T-helper 2 cell treated with Interferon-gamma antibody and Interleukin-4, amounts not matched to agents 100 ng/mL and 5 ng/mL, for 36 hours (primary cell): ENCODE results near the gene TSEN2. TPM values are rescaled to one million over a fixed set of nuclear protein-coding genes. Genes with fewer than 3 reads are reported as not detected.
"Not testable (repeated sequence)": the region's sequence is repeated elsewhere in the genome, so short reads cannot be mapped to it uniquely, and the experiment has no call there.

ENCODE experiments used
- intact Hi-C: fragments of 100-400 bp; cut with micrococcal nuclease; formaldehyde crosslinking; loops from one replicate; pipeline ENCODE4 v1.15.1; 2023
- total RNA-seq: library from RNA; stranded (reverse); gene quantifications from 2 replicates; pipeline ENCODE4 v1.2.3, GENCODE V29; 2022

The TSEN2 gene
- total RNA-seq, 1 donor from 2014 or later, result 13.9 TPM

DNA sequence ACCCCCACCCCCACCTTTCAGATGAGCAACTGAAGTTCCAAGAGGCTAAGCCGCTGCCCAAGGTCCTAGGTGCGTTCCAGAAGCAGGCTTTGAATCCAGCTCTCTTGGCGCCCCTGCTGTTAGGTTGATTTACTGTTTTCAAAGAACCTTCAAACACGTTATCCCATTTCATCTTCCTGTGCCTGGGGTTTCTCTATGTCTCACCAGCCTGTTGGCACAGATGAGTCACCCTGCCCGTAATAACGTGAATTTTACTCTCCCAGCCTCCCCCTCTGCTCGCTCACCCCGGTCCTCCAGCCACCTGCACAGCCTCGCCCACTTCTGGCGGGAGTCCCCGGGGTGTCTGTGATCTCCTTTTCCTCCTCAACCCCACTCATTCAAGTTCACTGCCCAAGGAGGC, 13.0 kb upstream of the TSEN2 start:
- intact Hi-C loops, result no loop called here

DNA sequence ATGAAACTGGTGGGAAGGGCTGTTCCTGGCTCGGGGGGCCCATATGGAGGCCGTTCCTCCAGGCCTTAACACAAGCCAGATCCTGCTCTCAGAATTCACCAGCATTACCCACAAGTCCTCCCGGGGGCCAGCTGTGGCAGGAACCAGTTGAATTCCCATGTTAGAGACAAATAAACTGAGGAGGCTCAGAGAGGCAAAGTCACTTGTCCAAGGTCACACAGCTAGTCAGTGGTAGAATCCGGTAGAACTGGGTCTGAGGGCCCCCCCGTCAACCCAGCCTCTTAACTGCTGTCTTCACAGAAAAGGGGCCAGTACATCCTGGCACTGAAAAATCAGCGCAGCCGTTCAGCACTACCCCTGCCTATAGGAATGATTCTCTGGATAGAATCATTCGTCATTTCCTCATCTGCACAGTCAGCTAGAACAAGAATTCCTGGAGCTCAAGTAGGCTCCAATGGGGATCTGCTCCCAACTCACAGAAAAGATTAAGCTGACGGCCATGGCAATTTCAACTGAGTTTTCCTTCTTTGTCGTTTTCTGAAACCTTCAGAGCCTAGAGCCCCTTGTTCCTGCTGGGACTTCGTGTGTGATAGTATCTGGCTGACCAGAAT, 12.2 kb upstream of the TSEN2 start:
- intact Hi-C loops, result no loop called here

DNA sequence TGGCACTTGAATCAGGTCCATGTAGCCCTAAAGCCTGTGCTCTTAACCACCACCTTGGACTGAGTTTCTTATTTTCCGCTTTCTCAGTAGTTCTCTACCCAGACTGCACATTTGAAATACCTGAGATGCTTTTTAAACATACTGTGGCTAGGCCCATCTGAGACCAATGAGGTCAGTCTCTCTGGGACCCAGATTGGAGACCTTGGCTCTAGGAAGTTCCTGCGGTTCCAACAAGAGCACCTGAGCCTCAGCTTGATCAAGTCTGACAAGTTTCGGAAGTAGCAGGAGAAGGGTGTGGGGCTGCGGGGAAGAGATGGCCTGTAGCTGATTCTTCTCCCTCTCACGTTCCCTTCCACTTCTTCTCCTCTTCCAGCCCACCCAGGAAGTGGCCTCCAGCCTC, 11.5 kb upstream of the TSEN2 start:
- intact Hi-C loops, result no loop called here

DNA sequence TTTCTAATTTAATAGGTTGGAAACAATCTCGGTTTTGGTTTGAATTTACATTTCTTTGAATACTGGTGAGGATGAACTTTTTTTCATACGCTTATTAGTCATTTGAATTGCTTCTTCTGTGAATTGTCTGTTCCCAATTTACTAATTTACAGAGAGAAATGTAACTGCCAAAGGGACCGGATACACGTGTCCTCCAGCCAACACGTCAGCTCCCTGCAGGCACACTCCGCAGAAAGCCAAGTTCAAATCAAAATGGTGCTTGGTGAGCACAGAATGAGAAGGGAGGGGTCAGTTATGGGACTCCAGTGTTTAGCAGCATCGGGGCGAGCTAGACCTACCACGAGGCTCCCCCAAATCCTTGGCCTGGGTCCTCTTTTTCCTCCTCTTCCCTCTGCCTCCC, 10.8 kb upstream of the TSEN2 start:
- intact Hi-C loops, result no loop called here

DNA sequence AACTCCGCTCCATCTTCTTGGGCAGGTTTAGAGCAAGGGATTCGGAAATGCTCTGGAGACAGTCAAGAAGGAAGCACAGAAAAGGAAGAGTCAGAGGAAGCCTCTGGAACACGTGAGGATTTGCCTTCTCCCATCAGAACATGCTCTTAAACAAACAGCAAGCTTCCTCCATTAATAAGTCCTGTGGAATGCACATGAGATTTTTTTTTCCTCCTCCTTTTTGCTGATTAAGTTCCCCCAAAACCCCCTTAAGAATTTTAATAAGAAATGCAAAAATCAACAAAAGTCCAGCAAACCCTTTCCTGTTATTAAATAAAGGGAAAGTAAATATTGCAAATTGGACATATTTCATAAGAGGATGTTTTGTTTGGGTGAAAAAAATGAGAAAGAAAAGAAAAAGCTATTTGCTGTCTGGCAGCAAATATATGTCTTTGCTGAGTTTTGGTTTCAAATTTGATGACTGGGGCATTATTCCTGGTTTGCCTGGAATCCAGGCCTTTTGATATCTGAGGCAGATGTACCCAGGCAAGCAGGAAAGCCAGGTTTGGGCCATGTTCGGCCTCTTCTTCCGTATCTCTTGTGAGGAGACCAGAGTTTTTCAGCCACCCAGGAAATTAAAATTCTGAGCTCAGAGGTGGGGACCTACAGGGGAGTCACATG, 7.9 kb upstream of the TSEN2 start:
- intact Hi-C loops, result no loop called here

DNA sequence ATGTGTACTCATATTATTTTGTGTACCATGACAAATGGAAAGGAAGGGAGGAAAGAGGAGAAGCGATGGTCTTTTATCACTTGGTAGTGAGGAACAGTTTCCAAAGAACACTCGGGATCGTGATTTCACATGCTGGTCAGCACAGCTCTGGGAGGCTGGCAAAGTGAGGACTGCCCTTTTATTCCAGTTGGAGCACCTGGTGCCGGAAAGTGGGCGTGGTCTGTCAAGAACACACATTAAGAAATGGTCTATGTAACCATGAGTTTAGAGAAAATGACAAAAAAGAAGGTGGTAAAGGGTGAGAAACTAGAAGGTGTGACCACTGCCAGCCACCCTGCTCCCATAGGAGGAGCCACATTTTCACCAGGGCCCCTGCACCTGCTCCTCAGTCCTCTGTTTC, 7.0 kb upstream of the TSEN2 start:
- intact Hi-C loops, result no loop called here

DNA sequence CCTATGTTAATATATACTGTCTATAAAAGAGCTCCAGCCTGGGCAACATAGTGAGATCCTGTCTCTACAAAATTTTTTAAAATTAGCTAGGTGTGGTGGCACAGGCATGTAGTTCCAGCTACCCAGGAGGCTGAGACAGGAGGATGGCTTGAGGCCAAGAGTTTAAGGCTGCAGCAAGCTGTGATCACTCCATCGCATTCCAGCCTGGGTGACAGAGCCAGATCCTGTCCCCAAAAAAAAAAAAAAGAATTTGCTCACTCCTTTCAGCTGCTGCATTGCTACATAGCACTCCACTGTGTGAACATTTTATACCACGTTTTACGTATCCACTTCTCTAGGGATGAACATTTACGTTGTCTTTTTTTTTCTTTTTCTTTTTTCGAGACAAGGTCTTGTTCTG, 6.0 kb upstream of the TSEN2 start:
- intact Hi-C loops, result no loop called here

DNA sequence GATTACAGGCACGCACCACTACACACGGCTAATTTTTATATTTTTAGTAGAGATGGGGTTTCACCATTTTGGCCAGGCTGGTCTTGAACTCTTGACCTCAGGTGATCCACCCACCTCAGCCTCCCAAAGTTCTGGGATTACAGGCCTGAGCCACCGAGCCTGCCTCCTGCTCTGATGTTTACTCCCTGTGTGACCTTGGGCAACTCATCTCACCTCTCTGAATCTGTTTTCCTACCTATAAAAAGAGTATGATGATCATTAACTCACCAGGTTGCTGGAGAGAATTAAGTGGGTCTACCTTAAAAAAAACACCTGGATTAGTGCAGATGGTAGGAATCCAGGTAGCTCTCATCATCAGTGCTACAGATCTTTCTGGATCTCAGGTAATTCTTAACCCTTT, 5.1 kb upstream of the TSEN2 start:
- intact Hi-C loops, result not testable (repeated sequence)

DNA sequence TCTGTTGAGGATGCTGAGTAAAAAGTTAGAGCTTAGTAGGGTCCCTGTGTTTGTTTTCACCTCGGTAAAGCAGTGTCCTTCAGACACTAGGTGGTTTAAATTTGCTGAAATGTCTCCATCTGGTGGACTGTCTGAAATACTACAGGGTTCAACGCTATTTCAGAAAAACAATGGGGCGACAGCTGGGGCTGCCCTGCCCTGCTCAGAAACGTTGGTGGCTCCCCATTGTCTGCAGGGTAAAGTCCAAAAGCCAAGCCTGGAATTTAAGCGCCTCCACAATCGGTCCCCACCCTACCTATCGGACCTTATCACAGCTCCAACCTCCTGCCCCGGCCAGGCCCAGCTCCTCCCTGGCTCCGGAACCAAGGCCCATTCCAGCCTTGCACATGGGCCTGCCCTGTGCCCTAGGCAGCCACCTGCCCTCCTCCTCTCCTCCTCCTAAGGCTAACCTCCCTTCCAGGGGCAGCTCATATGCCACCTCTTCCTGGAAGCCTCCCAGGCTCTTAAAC, 4.3 kb upstream of the TSEN2 start:
- intact Hi-C loops, result loop anchor here (1.0 to 5.0 kb wide), 3 partner anchors 193 to 345 kb away; partner anchors contain the start of gene PPARG

DNA sequence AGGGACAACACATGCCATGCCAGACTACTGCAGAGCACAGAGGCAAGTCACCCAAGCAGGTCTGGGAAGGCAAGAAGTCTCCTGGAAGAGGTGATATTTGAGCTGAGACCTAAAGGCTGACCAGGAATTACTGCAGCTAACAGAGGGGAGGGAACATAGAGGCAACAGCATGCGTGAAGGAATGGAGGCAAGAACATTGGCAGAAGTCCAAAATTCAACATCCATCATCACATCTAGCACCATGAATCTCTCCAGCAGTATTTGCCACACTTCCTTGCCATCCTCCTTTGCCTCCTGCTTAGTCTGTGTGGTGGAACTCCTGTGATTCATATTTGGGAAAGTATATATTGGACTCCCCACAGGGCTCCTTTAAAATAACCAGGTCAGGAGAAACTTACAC, 870 bp upstream of the TSEN2 start:
- intact Hi-C loops, result loop anchor here (5.0 kb wide), 1 partner anchor 196 kb away; the partner anchor contains the start of gene PPARG

DNA sequence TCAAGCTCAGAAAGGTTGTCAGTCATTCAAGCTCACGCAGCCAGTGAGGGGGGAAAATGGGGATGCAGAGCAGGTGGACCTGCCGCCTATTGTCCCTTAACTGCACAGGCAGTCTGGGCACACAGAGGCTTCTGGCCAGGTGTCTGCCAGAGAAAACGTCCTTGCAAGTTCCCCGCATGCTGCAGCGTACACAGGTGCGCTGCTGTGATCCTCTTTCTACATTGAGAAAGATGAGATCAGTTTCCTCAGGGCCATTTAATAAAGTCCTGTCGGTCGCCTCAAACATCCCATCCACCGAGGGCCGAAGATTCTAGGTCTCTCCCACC, 445 bp upstream of the TSEN2 start:
- intact Hi-C loops, result loop anchor here (1.0 to 5.0 kb wide), 6 partner anchors 73 to 480 kb away; partner anchors contain the start of genes MKRN2, PPARG, RAF1 and SYN2

DNA sequence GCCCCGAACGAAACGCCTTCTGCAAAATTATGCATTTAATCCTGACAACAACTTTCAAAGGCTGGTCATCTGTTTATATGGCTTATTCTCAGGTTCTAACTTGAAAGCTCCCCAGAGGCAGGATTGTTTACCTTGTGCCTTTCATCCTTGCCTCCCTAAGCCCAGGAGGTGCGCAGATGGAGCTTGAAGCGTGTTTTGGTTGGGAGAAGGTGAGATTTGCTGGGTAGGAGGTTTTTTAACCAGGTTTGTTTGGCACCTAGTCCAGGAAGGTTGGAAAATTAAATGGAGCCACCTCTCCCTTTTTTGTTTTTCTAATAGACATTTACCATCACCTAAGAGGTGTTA, 675 bp downstream of the TSEN2 start:
- intact Hi-C loops, result loop anchor here (1.0 to 5.0 kb wide), 6 partner anchors 72 to 481 kb away; partner anchors contain the start of genes MKRN2, PPARG, RAF1 and SYN2

DNA sequence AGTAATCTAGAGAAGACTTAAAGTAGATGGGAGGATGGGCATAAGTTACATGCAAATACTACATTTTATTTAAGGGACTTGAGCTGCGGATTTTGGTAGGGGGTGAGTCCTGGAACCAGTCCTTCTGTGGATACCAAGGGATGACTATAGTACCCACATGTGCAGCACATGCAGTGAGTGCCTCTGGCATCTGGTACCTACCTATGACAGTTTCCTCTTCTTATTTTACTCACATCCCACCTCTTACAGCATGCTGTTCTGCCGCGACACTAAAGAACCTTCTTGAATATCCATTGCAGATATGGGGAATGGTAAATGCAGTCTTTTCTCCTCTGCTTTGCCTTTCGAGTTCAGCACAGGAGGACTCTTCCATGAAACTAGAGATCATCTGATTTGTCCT, 1.7 kb downstream of the TSEN2 start:
- intact Hi-C loops, result no loop called here

DNA sequence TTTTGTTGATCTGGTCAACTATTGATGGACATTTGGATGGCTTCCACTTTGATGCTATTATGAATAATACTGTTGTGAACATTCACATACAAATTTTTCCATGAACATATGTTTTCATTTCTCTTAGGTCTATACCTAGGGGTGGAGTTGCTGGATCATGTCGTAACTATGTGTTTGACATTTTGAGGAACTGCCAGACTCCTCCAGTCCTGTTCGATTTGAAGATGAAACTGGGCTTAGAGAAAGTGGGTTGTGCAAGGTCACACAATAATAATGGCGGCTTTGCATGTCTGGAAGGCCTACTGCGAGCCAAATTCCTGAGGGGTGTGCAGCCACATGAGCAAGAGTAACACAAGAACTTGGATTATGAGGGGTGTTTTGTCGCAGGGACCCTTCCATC, 2.6 kb downstream of the TSEN2 start:
- intact Hi-C loops, result no loop called here

DNA sequence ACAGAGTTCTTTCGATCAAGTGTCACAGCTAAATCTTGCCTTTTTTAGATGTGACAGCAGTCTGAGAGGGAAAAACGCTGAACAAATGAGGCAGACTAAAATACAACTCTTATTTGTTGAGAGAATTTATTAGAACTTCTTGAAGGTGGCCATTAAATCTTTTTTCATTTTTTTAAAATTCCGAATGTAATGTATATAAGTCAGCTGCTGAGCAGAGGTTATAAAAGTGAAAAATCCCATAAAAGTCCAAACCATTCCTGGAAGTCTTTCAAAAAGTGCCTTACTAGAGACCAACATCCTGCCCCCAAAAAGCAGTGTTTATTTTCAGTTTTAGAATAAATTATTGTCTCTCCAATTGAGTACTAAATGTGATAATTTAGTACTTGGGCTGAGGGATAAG, 3.1 kb downstream of the TSEN2 start:
- intact Hi-C loops, result no loop called here

DNA sequence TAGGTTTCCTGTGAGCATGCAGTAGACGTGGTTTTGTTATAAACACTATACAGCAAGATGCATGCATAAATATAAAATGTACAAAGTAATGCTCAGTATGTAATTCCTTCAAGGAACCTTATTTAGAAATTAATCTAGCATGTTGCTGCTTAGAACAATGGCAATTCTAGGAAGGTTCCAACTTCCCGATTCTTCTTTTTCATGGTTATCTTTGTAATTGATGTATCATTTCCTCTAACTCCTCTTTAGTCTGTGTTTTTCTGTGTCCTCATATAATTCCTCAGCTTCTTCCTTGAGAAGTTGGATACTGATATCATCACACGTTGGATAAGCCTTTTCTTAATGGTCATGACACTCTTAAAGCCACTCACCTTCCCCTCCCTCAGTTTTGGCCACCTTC, 3.5 kb downstream of the TSEN2 start:
- intact Hi-C loops, result no loop called here

DNA sequence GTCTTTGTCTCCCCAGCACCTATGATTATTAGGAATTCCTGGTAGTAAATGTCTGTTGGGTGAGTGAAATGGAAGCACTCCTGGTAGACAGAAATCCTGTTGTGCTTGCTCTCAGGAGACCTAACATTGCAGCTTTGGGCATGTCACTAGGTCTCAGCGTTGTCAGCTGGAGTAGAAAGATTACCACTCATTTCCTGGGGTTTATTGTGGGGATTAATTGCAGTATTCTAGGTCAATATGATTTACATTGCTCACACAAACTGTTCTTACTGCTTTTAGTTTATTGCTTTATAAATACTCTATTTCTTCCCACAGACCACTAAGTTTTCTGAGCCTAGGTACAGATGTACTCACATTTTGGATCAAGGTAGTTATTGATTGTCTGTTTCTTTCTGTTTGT, 5.1 kb downstream of the TSEN2 start:
- intact Hi-C loops, result no loop called here

DNA sequence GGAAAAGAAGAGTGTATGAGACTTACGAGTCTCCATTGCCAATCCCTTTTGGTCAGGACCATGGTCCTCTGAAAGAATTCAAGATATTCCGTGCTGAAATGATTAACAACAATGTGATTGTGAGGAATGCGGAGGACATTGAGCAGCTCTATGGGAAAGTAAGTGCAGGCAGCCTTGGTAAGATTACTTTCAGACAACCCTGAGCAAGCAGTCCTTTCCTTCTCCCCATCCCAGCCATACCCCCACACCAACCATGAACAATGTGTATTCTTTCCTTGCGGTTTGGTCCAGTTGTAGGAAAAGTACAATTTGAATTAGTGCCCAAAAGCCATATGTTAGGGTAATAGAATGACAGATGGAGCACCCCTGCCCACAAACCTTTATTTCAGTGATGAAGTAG, 5.6 kb downstream of the TSEN2 start:
- intact Hi-C loops, result no loop called here

DNA sequence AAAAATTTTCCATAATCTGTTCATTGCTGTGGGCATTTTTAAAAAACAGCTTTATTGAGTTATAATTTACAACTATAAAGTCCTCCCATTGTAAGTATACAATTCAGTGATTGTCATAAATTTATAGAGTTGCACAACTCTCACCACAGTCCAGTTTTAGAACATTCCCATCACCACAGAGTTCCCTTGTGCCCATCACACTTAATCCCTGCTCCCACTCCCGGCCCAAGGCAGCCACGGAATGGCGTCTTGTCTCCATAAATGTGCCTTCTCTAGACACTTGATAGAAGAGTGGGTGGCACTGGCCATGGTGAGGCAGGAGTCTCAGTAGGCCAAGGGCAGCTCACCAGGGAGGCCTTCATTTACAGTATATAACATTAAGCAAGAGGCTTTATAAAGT, 6.3 kb downstream of the TSEN2 start:
- intact Hi-C loops, result no loop called here

DNA sequence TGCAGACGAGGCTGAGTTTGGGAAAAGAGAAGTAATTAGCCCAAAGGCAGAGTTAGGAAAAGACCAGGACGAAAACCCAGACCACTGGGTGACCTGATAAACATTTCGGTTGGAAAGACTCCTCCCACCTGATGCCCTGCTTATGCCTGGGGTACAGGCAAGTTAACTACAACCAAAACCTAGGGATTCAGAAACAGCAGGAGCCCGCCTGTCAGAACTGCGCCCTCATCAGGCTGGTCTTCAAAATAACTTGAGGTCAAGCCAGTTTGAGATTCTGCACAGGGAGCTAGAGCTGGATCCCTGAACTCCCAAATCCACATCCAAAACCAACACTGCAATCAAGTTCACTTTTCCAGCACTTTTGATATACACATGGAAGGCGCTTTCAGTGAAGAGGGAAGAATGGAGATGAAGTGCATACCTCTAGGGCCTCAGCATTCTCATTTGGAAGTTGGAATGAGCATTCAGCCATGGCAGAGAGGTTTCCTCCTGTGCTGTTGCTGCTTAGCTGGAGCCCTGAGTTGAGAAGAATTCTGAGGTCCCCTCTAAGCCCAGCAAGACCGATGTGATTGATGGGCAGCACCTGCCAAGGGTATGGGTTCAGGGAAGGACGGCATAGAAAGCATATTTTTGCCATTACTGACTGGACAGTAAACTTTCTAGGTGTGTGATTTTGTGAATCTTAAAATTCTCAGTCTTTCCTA, 11.6 kb downstream of the TSEN2 start:
- intact Hi-C loops, result no loop called here

DNA sequence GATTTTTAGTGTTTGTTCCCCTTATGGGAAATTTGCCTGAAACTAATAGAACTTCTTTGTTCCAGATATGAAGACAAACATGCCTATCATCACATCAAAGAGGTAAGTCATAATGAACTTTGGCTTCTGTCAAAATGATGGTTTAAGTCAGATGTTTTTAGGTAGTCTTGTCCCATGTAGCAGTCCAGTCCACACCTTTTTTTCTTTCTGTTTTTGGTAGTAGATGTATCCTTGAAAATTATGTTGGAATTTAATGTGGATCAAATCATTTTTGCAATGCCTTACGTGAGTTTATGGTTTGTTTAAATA, 12.1 kb downstream of the TSEN2 start:
- intact Hi-C loops, result no loop called here

DNA sequence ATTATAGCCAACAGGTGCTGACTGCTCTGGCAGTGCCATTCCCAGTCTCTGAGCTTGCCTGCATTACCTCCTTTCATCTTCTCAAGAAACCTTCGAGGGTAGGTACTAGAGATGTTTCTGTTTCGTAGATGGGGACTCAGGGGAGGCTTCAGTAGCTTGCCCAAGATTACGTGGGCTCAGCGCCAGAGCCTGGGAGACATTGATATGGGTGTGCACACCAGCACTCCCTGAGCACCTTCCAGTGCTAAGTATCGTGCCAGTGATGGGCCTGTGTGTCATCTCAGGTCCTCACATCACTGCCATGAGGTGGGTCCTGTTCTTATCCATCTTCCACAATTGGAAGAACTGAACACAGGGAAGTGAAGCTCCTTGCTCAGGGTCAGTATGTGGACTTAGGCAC, 15.2 kb downstream of the TSEN2 start:
- intact Hi-C loops, result no loop called here
